Muscle of leg (tissue), 11 donors: ENCODE measurements around the gene CLASP2. TPM values are rescaled to one million over a fixed set of nuclear protein-coding genes. Genes with fewer than 3 reads are reported as not detected.
"Not testable (repeated sequence)": the region's sequence is repeated elsewhere in the genome, so short reads cannot be mapped to it uniquely, and the experiment has no call there.

Experiments used
- DNase-seq: peaks from one replicate; pipeline ENCODE4 v3.0.0; 2013
- H3K27ac ChIP-seq: one replicate; pipeline ENCODE4 v1.5.1; 2013; ENCODE audit warnings: mild to moderate bottlenecking, low read length, control low read depth
- H3K27me3 ChIP-seq: one replicate; pipeline ENCODE4 v1.6.1; 2013; ENCODE audit warnings: low read length; ENCODE audit not compliant: control insufficient read depth, insufficient read depth
- H3K36me3 ChIP-seq: one replicate; pipeline ENCODE4 v1.6.1; 2013; ENCODE audit warnings: low read length; ENCODE audit not compliant: control insufficient read depth, insufficient read depth
- H3K4me1 ChIP-seq: one replicate; pipeline ENCODE4 v1.6.1; 2013; ENCODE audit warnings: low read length; ENCODE audit not compliant: control insufficient read depth, insufficient read depth
- H3K4me3 ChIP-seq: one replicate; pipeline ENCODE4 v1.5.1; 2013; ENCODE audit warnings: low read length, control low read depth
- H3K9me3 ChIP-seq: replicated peaks from 2 replicates; pipeline ENCODE4 v1.6.1; 2013; ENCODE audit warnings: low read depth, low read length; ENCODE audit not compliant: control insufficient read depth
- WGBS: methylation state at CpG from one replicate; pipeline ENCODE4 v1.1.5; 2013; ENCODE audit warnings: missing lambda C conversion rate; ENCODE audit not compliant: insufficient coverage; 5-methylcytosine and 5-hydroxymethylcytosine counted together
- polyA plus RNA-seq, 8 donors: library from polyadenylated mRNA; unstranded; fragments of 120-200 nt; gene quantifications; one replicate each; pipeline versions ENCODE4 v1.2.1 to v1.2.3, GENCODE V29; 2013; ENCODE audit warnings: inconsistent platforms in 1 of 8, low replicate concordance in 1 of 8; ENCODE audit not compliant: insufficient read length in 8 of 8, insufficient read depth in 1 of 8
- total RNA-seq: library from RNA; stranded (reverse); fragments of 120-200 nt; gene quantifications from one replicate; pipeline ENCODE4 v1.2.4, GENCODE V29; 2013

Gene CLASP2
- total and polyA plus RNA-seq, 9 donors, result 33.5 to 68.7 (median 40.0) TPM

DNA sequence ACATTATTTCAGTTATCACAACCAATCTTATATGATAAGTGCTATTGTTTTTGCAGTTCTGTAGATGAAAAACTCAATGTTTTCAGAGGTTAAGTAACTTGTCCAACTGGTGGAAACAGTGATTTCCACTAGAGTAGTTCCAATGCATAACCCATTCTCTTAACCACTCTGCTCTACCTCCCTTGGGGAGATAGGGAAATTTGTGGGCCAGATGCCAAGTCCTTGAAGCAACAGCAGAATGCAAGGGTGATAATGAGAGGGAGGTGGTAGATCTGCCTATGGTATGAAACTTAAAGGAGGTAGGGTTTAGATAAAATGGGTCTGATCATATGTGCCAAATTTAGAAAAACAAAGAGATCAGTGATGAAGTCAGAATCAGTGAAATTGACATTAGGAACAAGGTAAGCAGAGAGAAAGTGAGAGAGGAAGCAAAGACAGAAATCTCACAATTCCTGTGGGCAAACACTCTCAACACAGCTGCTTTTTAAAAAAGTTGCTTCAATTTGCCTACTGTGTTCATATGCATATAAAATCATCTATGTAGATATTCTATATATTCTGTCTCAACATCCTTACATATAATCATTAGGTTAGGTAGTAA lies 227.3 kb downstream of the CLASP2 start:
- Histone ChIP-seq H3K4me3 (no peak overlapping the region), H3K4me1 (no peaks in the 10 kb centered on the region), H3K27ac (no peak overlapping the region), H3K36me3 (no peaks in the 10 kb centered on the region), H3K9me3 (no peaks in the 10 kb centered on the region), H3K27me3 (no peaks in the 10 kb centered on the region)
- DNase-seq, result no peak

DNA sequence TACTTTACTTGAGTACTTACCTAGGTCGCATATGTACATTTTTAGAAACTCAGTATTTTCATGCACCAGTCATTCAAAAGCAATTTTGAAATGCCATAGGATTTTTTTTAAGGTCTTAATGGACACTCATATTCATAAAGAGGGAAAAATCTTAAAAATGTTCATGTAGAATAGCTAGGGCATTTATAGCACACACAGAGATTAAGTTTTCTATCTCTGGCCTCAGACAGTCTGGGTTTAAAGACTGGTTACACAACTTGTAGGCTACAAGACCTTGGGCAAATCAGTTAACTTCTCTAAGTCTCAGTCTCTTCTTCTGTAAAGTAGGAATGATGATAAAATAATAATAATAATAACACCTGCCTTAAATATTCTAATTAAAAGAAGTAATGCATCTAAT lies 229.4 kb downstream of the CLASP2 start:
- H3K36me3 ChIP-seq, result no peaks in the 10 kb centered on the region
- H3K4me3 ChIP-seq, result no peak overlapping the region
- WGBS, result no CpG with 5 or more reads among the region's 1 CpG
- no peak overlapping the region for H3K27ac ChIP-seq
- no peaks in the 10 kb centered on the region for H3K9me3 ChIP-seq
- DNase-seq, result no peak
- no peaks in the 10 kb centered on the region for H3K4me1 ChIP-seq
- H3K27me3 ChIP-seq, result no peaks in the 10 kb centered on the region

DNA sequence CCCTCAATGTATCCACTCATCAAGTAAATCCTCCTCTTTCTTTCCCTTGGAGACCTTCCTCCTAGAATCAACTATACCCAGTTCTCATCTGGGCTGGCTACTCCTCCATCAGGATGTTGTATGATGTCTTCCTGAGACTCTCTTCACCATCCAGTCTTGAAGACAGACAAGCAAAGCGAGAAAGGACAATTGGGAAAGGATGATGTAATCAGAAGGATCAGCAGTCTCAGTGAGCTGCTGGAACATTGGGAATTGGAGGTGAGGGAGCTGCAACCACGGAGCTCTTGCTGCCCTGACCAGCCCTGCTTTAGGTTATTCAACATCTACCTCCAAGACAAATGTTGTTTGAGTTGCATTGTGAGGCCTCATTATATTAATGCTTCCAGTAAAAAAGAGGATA lies 229.8 kb downstream of the CLASP2 start:
- H3K4me1 ChIP-seq, result no peaks in the 10 kb centered on the region
- no peaks in the 10 kb centered on the region for H3K9me3 ChIP-seq
- no peaks in the 10 kb centered on the region for H3K36me3 ChIP-seq
- no peak overlapping the region for H3K27ac ChIP-seq
- H3K27me3 ChIP-seq, result no peaks in the 10 kb centered on the region
- no CpG with 5 or more reads among the region's 2 CpGs for WGBS
- no peak for DNase-seq
- no peak overlapping the region for H3K4me3 ChIP-seq

DNA sequence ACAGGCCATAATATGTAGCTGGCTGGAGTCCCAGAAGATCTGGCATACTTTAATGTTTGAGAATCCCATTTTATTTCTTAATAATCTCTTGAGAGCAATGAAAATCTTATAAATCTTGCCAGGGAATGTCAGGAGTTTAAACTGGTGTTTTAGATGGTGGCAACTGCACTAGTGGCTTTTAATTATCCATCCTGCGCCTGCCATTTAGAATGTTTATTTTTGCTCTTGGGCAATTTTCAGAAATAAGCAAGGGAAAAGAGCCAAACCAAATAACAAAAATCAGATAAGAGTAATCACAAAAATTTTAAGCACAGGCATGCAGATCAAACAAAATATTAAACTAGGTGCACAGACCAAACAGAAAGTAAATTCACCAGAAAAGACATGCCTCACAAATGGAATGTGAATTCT lies 235.9 kb downstream of the CLASP2 start:
- WGBS, result no CpG with 5 or more reads among the region's 1 CpG
- DNase-seq, result peak; percentile 50
- H3K27me3 ChIP-seq, result no peaks in the 10 kb centered on the region
- no peaks in the 10 kb centered on the region for H3K36me3 ChIP-seq
- no peaks in the 10 kb centered on the region for H3K4me1 ChIP-seq
- H3K4me3 ChIP-seq, result no peak overlapping the region
- H3K27ac ChIP-seq, result no peak overlapping the region
- peaks cover 3% of the 10 kb centered on the region for H3K9me3 ChIP-seq

DNA sequence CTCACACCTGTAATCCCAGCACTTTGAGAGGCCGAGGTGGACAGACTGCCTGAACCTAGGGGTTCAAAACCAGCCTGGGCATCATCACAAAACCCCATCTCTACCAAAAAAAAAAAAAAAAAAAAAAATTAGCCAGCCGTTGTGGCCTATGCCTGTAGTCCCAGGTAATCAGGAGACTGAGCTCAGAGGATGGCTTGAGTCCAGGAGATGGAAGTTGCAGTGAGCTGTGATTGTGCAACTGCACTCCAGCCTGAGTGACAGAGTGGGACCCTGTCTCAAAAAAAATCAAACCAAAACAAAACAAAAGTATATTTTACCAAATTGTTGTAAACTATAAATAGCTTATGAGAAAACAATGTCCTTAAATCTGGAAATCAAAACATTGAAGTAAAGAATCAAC lies 243.2 kb downstream of the CLASP2 start:
- Histone ChIP-seq H3K4me3 (no peak overlapping the region), H3K4me1 (no peaks in the 10 kb centered on the region), H3K27me3 (no peaks in the 10 kb centered on the region), H3K36me3 (no peaks in the 10 kb centered on the region), H3K9me3 (no peaks in the 10 kb centered on the region), H3K27ac (no peak overlapping the region)
- DNase-seq, result no peak
- no CpG with 5 or more reads among the region's 2 CpGs for WGBS

DNA sequence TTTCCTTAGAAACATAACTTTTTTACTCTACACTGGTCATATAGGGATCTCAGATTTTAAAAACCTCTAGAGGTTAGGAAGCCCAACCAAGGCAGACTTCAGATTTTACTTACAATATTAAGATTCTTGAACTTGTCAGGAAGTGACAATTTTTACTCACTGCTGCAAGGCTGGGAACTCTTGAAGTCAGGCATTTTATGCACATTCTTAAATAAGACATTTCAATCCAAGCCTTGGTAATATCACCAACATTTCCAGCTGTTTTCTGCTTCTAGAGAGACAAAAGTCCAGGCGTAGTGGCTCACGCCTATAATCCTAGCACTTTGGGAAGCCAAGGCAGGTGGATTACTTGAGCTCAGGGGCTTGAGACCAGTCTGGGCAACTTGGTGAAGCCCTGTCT lies 244.2 kb downstream of the CLASP2 start:
- Histone ChIP-seq H3K27ac (no peak overlapping the region), H3K27me3 (no peaks in the 10 kb centered on the region), H3K4me3 (no peak overlapping the region), H3K4me1 (no peaks in the 10 kb centered on the region), H3K9me3 (no peaks in the 10 kb centered on the region), H3K36me3 (no peaks in the 10 kb centered on the region)
- 85% methylated on average over 2 of the region's 2 CpGs for WGBS
- DNase-seq, result no peak

DNA sequence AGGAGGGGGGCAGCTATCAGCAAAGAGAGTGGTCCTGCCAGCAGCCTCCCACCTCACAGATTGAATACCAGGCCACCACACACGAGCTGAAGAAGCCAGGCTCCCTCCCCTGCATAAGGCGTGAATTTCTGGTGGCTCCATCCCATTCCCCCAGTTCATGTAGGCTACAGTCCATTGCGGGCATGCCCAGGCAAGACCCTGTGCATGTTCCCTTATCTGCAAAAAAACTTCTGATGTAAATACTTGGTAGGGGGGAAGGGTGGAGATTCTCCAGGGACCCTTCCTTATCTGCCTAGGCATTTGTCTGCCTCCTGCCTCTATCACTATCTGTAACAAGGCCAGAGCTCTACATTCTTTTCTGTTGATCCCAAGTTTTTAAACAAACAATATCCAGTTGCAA lies 250.3 kb downstream of the CLASP2 start:
- DNase-seq, result no peak
- no peaks in the 10 kb centered on the region for H3K9me3 ChIP-seq
- H3K4me1 ChIP-seq, result no peaks in the 10 kb centered on the region
- H3K27ac ChIP-seq, result no peak overlapping the region
- no peaks in the 10 kb centered on the region for H3K36me3 ChIP-seq
- H3K27me3 ChIP-seq, result no peaks in the 10 kb centered on the region
- H3K4me3 ChIP-seq, result no peak overlapping the region
- WGBS, result no CpG with 5 or more reads among the region's 3 CpGs

DNA sequence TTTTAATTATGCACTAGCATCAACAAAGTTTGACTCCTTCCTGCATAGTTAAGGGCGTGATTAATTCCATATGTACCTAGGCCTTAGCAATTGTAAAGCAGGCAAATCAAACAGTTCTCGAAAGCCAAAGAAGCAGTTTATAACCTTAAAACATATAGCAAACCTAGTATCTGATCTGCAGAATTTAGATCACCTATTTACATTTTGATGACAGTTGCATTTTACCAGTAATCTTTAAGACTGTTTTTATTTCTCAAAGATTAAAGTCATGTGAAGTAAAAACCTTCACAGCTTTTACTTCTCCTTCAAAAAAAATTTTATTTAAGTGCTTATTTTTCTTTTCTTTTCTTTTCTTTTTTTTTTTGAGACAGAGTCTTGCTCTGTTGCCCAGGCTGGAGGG lies 257.0 kb downstream of the CLASP2 start:
- Histone ChIP-seq H3K36me3 (no peaks in the 10 kb centered on the region), H3K4me3 (no peak overlapping the region), H3K4me1 (no peaks in the 10 kb centered on the region), H3K9me3 (peaks cover 12% of the 10 kb centered on the region), H3K27ac (no peak overlapping the region), H3K27me3 (no peaks in the 10 kb centered on the region)
- WGBS, result 100% methylated on average over 1 of the region's 2 CpGs
- DNase-seq, result no peak

DNA sequence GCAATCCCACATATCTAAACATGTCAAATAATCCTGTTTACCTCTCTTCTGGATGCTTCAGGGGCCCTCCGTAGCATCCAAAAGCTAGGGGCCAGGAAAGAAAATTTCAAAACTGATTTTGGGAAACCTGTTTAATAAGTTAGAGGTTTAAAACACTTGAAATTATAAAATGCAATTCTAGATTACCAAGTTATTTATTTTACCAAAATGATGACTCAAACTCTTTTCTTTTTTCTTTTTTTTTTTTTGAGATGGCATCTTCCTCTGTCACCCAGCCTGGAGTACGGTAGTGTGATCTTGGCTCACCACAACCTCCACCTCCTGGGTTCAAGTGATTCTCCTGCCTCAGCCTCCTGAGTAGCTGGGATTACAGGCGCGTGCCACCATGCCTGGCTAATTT lies 258.5 kb downstream of the CLASP2 start:
- not testable (repeated sequence) for H3K27me3 ChIP-seq, DNase-seq, H3K4me1 ChIP-seq, H3K27ac ChIP-seq, H3K36me3 ChIP-seq, H3K4me3 ChIP-seq
- 100% methylated on average over 2 of the region's 4 CpGs for WGBS
- H3K9me3 ChIP-seq, result peaks cover 12% of the 10 kb centered on the region

DNA sequence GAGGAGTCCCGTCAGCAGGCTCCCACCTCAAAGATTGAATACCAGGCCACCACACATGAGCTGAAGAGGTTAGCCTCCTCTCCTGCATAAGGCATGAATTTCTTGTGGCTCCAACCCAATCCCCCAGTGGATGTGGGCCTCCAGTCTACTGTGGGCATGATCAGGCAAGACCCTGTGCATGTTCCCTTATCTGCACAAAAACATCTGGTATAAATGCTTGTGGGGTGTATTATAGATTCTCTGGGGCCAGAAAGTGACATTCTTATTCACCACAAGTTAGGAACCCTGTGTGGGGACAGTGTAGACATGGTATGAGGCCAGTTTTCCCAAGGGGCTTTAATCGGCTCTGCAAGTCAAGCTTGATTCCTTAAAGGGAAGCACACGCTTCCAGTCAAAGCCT lies 259.6 kb downstream of the CLASP2 start:
- H3K36me3 ChIP-seq, result no peaks in the 10 kb centered on the region
- H3K4me1 ChIP-seq, result no peaks in the 10 kb centered on the region
- 93% methylated on average over 2 of the region's 3 CpGs for WGBS
- H3K4me3 ChIP-seq, result no peak overlapping the region
- no peaks in the 10 kb centered on the region for H3K27me3 ChIP-seq
- H3K9me3 ChIP-seq, result peaks cover 12% of the 10 kb centered on the region
- no peak overlapping the region for H3K27ac ChIP-seq
- DNase-seq, result no peak

DNA sequence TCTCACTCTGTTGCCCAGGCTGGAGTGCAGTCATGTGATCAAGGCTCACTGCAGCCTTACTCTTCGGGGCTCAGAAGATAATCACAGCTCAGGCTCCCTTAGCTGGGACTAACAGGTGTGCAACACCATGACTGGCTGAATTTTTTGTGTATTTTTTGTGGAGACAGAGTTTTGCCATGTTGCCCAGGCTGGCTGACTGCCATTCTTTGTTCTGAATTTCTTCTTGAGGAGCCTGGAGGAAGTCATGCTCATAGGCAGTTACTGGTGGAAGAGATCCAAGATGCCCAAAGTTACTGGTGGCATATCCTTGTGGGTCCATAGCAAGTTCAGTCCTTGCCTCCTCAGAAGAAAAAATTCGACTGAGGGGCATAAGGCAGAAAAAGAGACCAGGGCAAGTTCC lies 261.3 kb downstream of the CLASP2 start:
- WGBS, result 67% methylated on average over 2 of the region's 2 CpGs
- Histone ChIP-seq H3K27me3 (no peaks in the 10 kb centered on the region), H3K36me3 (no peaks in the 10 kb centered on the region), H3K9me3 (peaks cover 12% of the 10 kb centered on the region), H3K4me1 (no peaks in the 10 kb centered on the region), H3K4me3 (no peak overlapping the region), H3K27ac (no peak overlapping the region)
- no peak for DNase-seq
